Vagina (tissue), 2 donors: ENCODE measurements around the gene PRMT2. TPM values are rescaled to one million over a fixed set of nuclear protein-coding genes. Genes with fewer than 3 reads are reported as not detected.
"Not testable (repeated sequence)": the region's sequence is repeated elsewhere in the genome, so short reads cannot be mapped to it uniquely, and the experiment has no call there.

Experiments
- DNase-seq, 2 donors: peaks; one replicate each; pipeline ENCODE4 v3.0.0-alpha.2; 2017; ENCODE audit errors: extremely low spot score in 2 of 2
- H3K27ac ChIP-seq: fragments of 200-600 bp; sonication (generic); one replicate; pipeline ENCODE4 v1.5.1; 2019
- H3K27me3 ChIP-seq: fragments of 200-600 bp; sonication (generic); one replicate; pipeline ENCODE4 v1.5.1; 2019
- H3K36me3 ChIP-seq, 2 donors: fragments of 200-600 bp; sonication (generic); one replicate each; pipeline ENCODE4 v1.5.1; 2017 to 2019
- H3K4me1 ChIP-seq: fragments of 200-600 bp; sonication (generic); one replicate; pipeline ENCODE4 v1.5.1; 2019
- H3K4me3 ChIP-seq, 2 donors: fragments of 200-600 bp; sonication (generic); 1 replicate in 1 of 2; 2 replicates in 1 of 2; pipeline ENCODE4 v1.5.1; 2016 to 2019
- H3K9me3 ChIP-seq: fragments of 200-600 bp; sonication (generic); one replicate; pipeline ENCODE4 v1.5.1; 2019
- POLR2A ChIP-seq, 2 donors: fragments of 450-650 bp; IDR thresholded peaks; one replicate each; pipeline ENCODE4 v1.6.1; 2017; ENCODE audit warnings: antibody characterized with exemption in 2 of 2, mild to moderate bottlenecking in 2 of 2, moderate library complexity in 2 of 2
- POLR2AphosphoS5 ChIP-seq, 2 donors: sonication (generic); formaldehyde crosslinking; IDR thresholded peaks; one replicate each; pipeline ENCODE4 v1.9.0; 2017; ENCODE audit warnings: antibody characterized with exemption in 2 of 2, mild to moderate bottlenecking in 2 of 2, low read depth in 1 of 2; ENCODE audit not compliant: insufficient read depth in 1 of 2
- intact Hi-C: fragments of 100-400 bp; cut with DNase I; formaldehyde crosslinking; loops from one replicate; pipeline ENCODE4 v1.15.1; 2023
- total RNA-seq: library from RNA; depleted of rRNA; stranded (reverse); fragments of >200 nt; gene quantifications from one replicate; pipeline ENCODE4 v1.2.3, GENCODE V29; 2016
- TF ChIP-seq, protein P1 (sequence below), 3 experiments: fragments of 450-650 bp in 2 of 3; fragments of 200-600 bp in 1 of 3; sonication (generic) in 1 of 3; IDR thresholded peaks; one replicate each; pipeline ENCODE4 v1.5.1; 2017 to 2019; ENCODE audit warnings: antibody characterized with exemption in 3 of 3, mild to moderate bottlenecking in 2 of 3, moderate library complexity in 2 of 3

PRMT2 gene
- total RNA-seq, 1 donor from 2014 or later = 78.1 TPM

DNA sequence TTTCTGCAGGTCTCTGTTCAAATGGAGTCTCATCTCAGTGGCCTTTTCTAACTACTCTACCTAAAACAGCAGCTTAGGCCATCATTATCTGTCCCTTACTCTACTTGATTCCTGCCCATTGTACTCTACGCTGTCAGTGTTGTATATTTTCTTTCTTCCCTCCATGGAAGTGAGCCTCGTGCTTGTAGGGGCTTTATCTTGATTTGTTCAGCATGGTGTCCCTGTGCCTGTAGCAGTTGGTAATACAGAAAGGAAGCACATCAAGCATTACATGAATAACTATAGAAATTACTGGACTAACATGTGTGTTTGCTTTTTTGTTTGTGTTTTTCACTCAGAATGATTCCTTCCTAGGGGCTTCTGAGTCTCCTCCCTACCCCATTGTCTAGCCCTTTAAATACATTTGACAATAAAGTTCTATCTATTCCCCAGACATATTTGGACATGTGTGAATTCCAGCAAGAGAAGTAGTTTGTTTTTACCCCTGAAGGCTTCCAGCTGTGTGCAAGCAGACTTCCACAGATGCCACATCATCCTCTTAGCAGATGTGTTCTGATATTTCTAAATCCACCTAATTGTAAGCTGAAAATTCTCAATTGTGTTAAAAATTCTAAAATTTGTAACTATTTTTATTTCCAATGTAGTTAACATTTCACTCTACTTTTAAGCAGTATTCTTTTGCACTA, 40.3 kb downstream of the PRMT2 start:
- Histone ChIP-seq H3K27me3 (no peaks in the 10 kb centered on the region), H3K36me3 (no peaks in the 10 kb centered on the region), H3K4me1 (no peaks in the 10 kb centered on the region), H3K27ac (no peak overlapping the region), H3K9me3 (no peaks in the 10 kb centered on the region), H3K4me3 (no peak overlapping the region)
- intact Hi-C loops = no loop called here
- no peak for DNase-seq
- TF ChIP-seq POLR2A (IDR thresholded peaks at IDR 0.05) = no peak
- no peak for TF ChIP-seq POLR2AphosphoS5 (IDR thresholded peaks at IDR 0.05; ENCODE audit: insufficient read depth in 1 of 2, low read depth in 1 of 2)
- TF ChIP-seq, protein P1, sequence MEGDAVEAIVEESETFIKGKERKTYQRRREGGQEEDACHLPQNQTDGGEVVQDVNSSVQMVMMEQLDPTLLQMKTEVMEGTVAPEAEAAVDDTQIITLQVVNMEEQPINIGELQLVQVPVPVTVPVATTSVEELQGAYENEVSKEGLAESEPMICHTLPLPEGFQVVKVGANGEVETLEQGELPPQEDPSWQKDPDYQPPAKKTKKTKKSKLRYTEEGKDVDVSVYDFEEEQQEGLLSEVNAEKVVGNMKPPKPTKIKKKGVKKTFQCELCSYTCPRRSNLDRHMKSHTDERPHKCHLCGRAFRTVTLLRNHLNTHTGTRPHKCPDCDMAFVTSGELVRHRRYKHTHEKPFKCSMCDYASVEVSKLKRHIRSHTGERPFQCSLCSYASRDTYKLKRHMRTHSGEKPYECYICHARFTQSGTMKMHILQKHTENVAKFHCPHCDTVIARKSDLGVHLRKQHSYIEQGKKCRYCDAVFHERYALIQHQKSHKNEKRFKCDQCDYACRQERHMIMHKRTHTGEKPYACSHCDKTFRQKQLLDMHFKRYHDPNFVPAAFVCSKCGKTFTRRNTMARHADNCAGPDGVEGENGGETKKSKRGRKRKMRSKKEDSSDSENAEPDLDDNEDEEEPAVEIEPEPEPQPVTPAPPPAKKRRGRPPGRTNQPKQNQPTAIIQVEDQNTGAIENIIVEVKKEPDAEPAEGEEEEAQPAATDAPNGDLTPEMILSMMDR (IDR thresholded peaks at IDR 0.05) = no peak

DNA sequence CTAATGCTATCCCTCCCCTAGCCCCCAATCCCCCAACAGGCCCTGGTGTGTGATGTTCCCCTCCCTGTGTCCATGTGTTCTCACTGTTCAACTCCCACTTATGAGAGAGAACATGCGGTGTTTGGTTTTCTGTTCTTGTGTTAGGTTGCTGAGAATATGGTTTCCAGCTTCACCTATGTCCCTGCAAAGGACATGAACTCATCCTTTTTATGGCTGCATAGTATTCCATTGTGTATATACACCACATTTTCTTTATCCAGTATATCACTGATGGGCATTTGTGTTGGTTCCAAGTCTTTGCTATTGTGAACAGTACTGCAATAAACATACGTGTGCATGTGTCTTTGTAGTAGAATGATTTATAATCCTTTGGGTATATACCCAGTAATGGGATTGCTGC, 41.1 kb downstream of the PRMT2 start:
- H3K36me3 ChIP-seq, DNase-seq, intact Hi-C loops, H3K27ac ChIP-seq, H3K9me3 ChIP-seq, H3K4me1 ChIP-seq, H3K4me3 ChIP-seq, H3K27me3 ChIP-seq: not testable (repeated sequence)

DNA sequence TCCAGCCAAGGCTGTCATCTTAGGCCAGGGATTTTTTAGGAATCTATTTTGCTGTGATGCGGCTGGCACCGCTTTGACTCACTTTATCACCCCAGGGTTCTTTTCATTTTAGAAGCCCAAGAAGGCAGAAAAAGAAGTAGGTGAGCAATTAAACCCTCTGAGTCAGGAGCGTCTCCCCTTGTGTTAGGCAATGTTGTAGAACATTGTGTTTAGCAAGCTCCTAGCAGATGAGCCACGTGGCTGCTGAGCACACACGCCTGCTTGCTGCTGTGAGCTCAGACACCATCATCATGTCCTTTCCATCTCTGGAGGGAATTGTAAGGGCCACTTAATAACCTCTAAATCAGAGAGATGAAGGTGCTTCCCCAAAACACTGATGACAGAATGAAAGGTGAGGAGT, 46.1 kb downstream of the PRMT2 start:
- H3K36me3 ChIP-seq, H3K27ac ChIP-seq, H3K27me3 ChIP-seq, H3K4me3 ChIP-seq, H3K9me3 ChIP-seq, DNase-seq, intact Hi-C loops, H3K4me1 ChIP-seq: not testable (repeated sequence)

DNA sequence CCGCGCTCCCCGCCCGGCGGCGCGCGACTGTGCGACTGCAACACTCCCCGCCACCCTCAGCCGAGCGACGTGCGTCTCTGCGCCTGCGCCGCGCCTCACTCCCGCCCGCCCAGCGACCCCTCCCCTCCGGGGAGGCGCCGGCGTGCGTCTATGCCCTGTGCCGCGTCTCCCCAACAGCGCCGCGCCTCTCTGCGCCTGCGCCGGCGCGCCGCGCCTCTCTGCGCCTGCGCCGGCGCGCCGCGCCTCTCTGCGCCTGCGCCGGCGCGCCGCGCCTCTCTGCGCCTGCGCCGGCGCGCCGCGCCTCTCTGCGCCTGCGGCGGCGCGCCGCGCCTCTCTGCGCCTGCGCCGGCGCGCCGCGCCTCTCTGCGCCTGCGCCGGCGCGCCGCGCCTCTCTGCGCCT, 63.2 kb downstream of the PRMT2 start:
- H3K9me3 ChIP-seq, H3K4me1 ChIP-seq, H3K27ac ChIP-seq, DNase-seq, H3K36me3 ChIP-seq, intact Hi-C loops, H3K27me3 ChIP-seq, H3K4me3 ChIP-seq: not testable (repeated sequence)

DNA sequence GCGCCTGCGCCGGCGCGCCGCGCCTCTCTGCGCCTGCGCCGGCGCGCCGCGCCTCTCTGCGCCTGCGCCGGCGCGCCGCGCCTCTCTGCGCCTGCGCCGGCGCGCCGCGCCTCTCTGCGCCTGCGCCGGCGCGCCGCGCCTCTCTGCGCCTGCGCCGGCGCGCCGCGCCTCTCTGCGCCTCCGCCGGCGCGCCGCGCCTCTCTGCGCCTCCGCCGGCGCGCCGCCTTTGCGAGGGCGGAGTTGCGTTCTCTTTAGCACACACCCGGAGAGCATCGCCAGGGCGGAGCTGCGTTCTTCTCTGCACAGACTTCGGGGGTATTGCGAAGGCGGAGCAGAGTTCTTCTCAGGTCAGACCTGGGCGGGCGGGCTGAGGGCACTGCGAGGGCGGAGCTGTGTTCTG, 63.6 kb downstream of the PRMT2 start:
- H3K27me3 ChIP-seq, H3K36me3 ChIP-seq, intact Hi-C loops, H3K4me1 ChIP-seq, H3K27ac ChIP-seq, H3K9me3 ChIP-seq, DNase-seq, H3K4me3 ChIP-seq: not testable (repeated sequence)

Other genes starting within 250 kb of the PRMT2 start
- 46.2 TPM for gene DIP2A, start 176.8 kb upstream of the PRMT2 start, total RNA-seq
- gene S100B, start 30.6 kb upstream of the PRMT2 start, total RNA-seq = 19.9 TPM